SK-N-SH (cell line): Measurements from ENCODE around the gene COMMD6. TPM values are rescaled to one million over a fixed set of nuclear protein-coding genes. Genes with fewer than 3 reads are reported as not detected.

Experiments used
- CTCF ChIA-PET: fragments of 300-600, 350-600 bp; formaldehyde crosslinking; extraction: SDS; loops from one replicate; lab custom pipeline; 2021; lab: Yijun Ruan, JAX
- POLR2A ChIA-PET: fragments of 350-600 bp; sonication (Branson Sonifier 250); formaldehyde crosslinking; extraction: SDS; loops from one replicate; lab custom pipeline; 2020; ENCODE audit warnings: antibody characterized with exemption, inconsistent platforms; lab: Yijun Ruan, JAX
- DNase-seq: peaks from one replicate; pipeline ENCODE4 v3.0.0; 2012
- H2AFZ ChIP-seq: fragments of 200-600 bp; sonication (generic); 2 replicates; pipeline ENCODE4 v1.8.1; 2016; ENCODE audit warnings: antibody characterized with exemption, mild to moderate bottlenecking, low read depth
- H3F3A ChIP-seq: fragments of 200-600 bp; sonication (generic); replicated peaks from 2 replicates; pipeline ENCODE3; 2016; ENCODE audit warnings: antibody characterized with exemption, mild to moderate bottlenecking; ENCODE audit not compliant: insufficient read depth
- H3K27ac ChIP-seq, 2 experiments: fragments of 200-500 bp in 1 of 2; fragments of 200-600 bp in 1 of 2; sonication (Bioruptor generic) in 1 of 2; sonication (generic), shearing (Covaris generic) in 1 of 2; 2 replicates each; pipeline versions ENCODE4 v1.5.1 to v1.6.1; 2014 to 2016; ENCODE audit warnings: low read depth in 2 of 2, inconsistent platforms in 1 of 2, low read length in 1 of 2, mild to moderate bottlenecking in 1 of 2, mixed read lengths in 1 of 2
- H3K27me3 ChIP-seq: fragments of 200-600 bp; sonication (generic), shearing (Covaris generic); 2 replicates; pipeline ENCODE4 v1.6.1; 2016; ENCODE audit warnings: mixed run types; ENCODE audit not compliant: insufficient read depth
- H3K36me3 ChIP-seq, 2 experiments: fragments of 200-500 bp in 1 of 2; fragments of 200-600 bp in 1 of 2; sonication (Bioruptor generic) in 1 of 2; sonication (generic) in 1 of 2; replicated peaks in 1 of 2; 2 replicates each; pipeline versions ENCODE3 to v1.5.1; 2014 to 2016; ENCODE audit warnings: low read length in 1 of 2, mild to moderate bottlenecking in 1 of 2; ENCODE audit not compliant: insufficient read depth in 2 of 2, control insufficient read depth in 1 of 2
- H3K4me1 ChIP-seq, 2 experiments: fragments of 200-500 bp in 1 of 2; fragments of 200-600 bp in 1 of 2; sonication (Bioruptor generic) in 1 of 2; sonication (generic), shearing (Covaris generic) in 1 of 2; 2 replicates each; pipeline versions ENCODE4 v1.5.1 to v1.6.1; 2014 to 2016; ENCODE audit warnings: low read depth in 1 of 2, low read length in 1 of 2, mixed run types in 1 of 2; ENCODE audit not compliant: insufficient read depth in 2 of 2, control insufficient read depth in 1 of 2
- H3K4me2 ChIP-seq: fragments of 200-600 bp; sonication (generic), shearing (Covaris generic); 2 replicates; pipeline ENCODE4 v1.6.1; 2017; ENCODE audit warnings: mixed run types
- H3K4me3 ChIP-seq, 2 experiments: fragments of 200-500 bp in 1 of 2; fragments of 200-600 bp in 1 of 2; sonication (Bioruptor generic) in 1 of 2; sonication (generic), shearing (Covaris generic) in 1 of 2; 2 replicates each; pipeline versions ENCODE4 v1.5.1 to v1.8.1; 2014 to 2016; ENCODE audit warnings: low read depth in 2 of 2, inconsistent platforms in 1 of 2, low read length in 1 of 2, mild to moderate bottlenecking in 1 of 2, mixed read lengths in 1 of 2, moderate library complexity in 1 of 2
- H3K79me2 ChIP-seq: fragments of 200-600 bp; sonication (generic); 2 replicates; pipeline ENCODE4 v1.8.1; 2017; ENCODE audit warnings: mild to moderate bottlenecking; ENCODE audit not compliant: insufficient read depth
- H3K9ac ChIP-seq: fragments of 200-600 bp; sonication (generic); 2 replicates; pipeline ENCODE4 v1.6.1; 2017; ENCODE audit warnings: mixed run types
- H3K9me2 ChIP-seq: fragments of 200-600 bp; sonication (generic); 2 replicates; pipeline ENCODE4 v1.6.1; 2017; ENCODE audit warnings: mixed run types
- H3K9me3 ChIP-seq: fragments of 200-600 bp; sonication (generic); 2 replicates; pipeline ENCODE4 v1.6.1; 2017; ENCODE audit warnings: mixed run types, mild to moderate bottlenecking, moderate library complexity
- H4K20me1 ChIP-seq: fragments of 200-600 bp; sonication (generic); 2 replicates; pipeline ENCODE4 v1.6.1; 2017; ENCODE audit warnings: mild to moderate bottlenecking, mixed run types; ENCODE audit not compliant: insufficient read depth
- CTCF ChIP-seq: fragments of 200-600 bp; sonication (generic); IDR thresholded peaks from 2 replicates; pipeline ENCODE4 v1.6.1; 2017; ENCODE audit warnings: antibody characterized with exemption, mild to moderate bottlenecking, moderate library complexity
- ELF1 ChIP-seq: IDR thresholded peaks from 2 replicates; pipeline ENCODE4 v1.4.0; 2012
- EP300 ChIP-seq, 2 experiments: IDR thresholded peaks; 2 replicates each; pipeline versions ENCODE4 v1.4.0 to v1.6.1; 2012; ENCODE audit warnings: borderline replicate concordance in 1 of 2, low read depth in 1 of 2, low read length in 1 of 2
- FOXJ3 ChIP-seq: sonication (generic); formaldehyde crosslinking; IDR thresholded peaks from 2 replicates; pipeline ENCODE4 v1.5.1; 2020; ENCODE audit warnings: mild to moderate bottlenecking, missing genetic modification reagents
- FOXM1 ChIP-seq: IDR thresholded peaks from 2 replicates; pipeline ENCODE4 v1.4.0; 2012; ENCODE audit warnings: low read depth, mild to moderate bottlenecking
- GABPA ChIP-seq: IDR thresholded peaks from 2 replicates; pipeline ENCODE4 v1.4.0; 2012; ENCODE audit warnings: low read depth, mild to moderate bottlenecking
- JUND ChIP-seq: IDR thresholded peaks from 2 replicates; pipeline ENCODE4 v1.4.0; 2012
- MEF2A ChIP-seq: IDR thresholded peaks from 2 replicates; pipeline ENCODE4 v1.4.0; 2012; ENCODE audit warnings: low read depth, borderline replicate concordance
- MXI1 ChIP-seq: IDR thresholded peaks from 2 replicates; pipeline ENCODE4 v1.6.1; 2012; ENCODE audit warnings: mild to moderate bottlenecking, low read depth, low read length, improper control_type of control experiment
- NRF1 ChIP-seq: IDR thresholded peaks from 2 replicates; pipeline ENCODE4 v1.6.1; 2012; ENCODE audit warnings: low read depth, mild to moderate bottlenecking, low read length
- PBX3 ChIP-seq: IDR thresholded peaks from 2 replicates; pipeline ENCODE4; 2012
- POLR2AphosphoS5 ChIP-seq: IDR thresholded peaks from 2 replicates; pipeline ENCODE4 v1.6.1; 2012; ENCODE audit warnings: low read depth, low read length
- RAD21 ChIP-seq: IDR thresholded peaks from 2 replicates; pipeline ENCODE4 v1.6.1; 2012; ENCODE audit warnings: mild to moderate bottlenecking, low read length
- RFX5 ChIP-seq: IDR thresholded peaks from 2 replicates; pipeline ENCODE4 v1.6.1; 2012; ENCODE audit warnings: mild to moderate bottlenecking, improper control_type of control experiment, low read length
- SIN3A ChIP-seq: IDR thresholded peaks from 2 replicates; pipeline ENCODE4 v1.6.1; 2012; ENCODE audit warnings: low read depth, mild to moderate bottlenecking, low read length, moderate library complexity, borderline replicate concordance
- SMC3 ChIP-seq: IDR thresholded peaks from 2 replicates; pipeline ENCODE4 v1.6.1; 2012; ENCODE audit warnings: low read depth, low read length, improper control_type of control experiment
- TAF1 ChIP-seq: IDR thresholded peaks from 2 replicates; pipeline ENCODE4 v1.6.1; 2012; ENCODE audit warnings: low read depth, mild to moderate bottlenecking, low read length, moderate library complexity, borderline replicate concordance
- TCF12 ChIP-seq: IDR thresholded peaks from 2 replicates; pipeline ENCODE4 v1.4.0; 2012
- TEAD4 ChIP-seq: IDR thresholded peaks from 2 replicates; pipeline ENCODE4 v1.4.0; 2012; ENCODE audit warnings: mild to moderate bottlenecking, borderline replicate concordance; ENCODE audit not compliant: insufficient read depth
- WGBS: methylation state at CpG from one replicate; pipeline ENCODE4 v1.1.6; 2017; ENCODE audit warnings: low lambda C conversion rate; 5-methylcytosine and 5-hydroxymethylcytosine counted together
- polyA plus RNA-seq, 3 experiments: library from polyadenylated mRNA; depleted of rRNA; stranded (reverse); fragments of >200 nt; gene quantifications; 2 replicates each; pipeline ENCODE4 v1.2.3, GENCODE V29; 2012

COMMD6 gene
- polyA plus RNA-seq, 1 of the 3 experiments (the other 2 are of a cell fraction) = 76.9 TPM

DNA sequence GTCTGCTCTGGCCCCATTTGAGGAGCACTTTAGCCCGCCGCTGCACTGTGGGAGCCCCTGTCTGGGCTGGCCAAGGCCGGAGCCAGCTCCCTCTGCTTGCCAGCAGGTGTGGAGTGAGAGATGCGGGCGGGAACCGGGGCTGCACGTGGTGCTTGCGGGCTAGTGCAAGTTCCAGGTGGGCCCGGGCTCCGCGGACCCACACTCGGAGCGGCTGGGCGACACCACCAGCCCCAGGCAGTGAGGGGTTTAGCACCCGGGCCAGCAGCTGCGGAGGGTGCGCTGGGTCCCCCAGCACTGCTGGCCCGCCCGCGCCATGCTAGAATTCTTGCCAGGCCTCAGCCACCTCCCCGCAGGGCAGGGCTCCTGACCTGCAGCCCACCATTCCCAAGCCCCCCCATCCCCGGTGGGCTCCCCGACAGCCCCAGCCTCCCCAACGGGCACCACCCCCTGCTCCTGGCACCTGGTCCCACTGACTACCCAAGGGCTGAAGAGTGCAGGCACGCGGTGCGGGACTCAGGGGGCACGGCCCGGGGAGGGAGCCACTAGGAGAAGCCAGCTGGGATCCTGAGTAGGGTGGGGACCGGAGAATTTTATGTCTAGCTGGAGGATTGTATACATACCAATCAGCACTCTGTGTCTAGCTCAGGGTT, 19.1 kb downstream of the COMMD6 start:
- no peak overlapping the region for H3K9ac ChIP-seq
- no peaks in the 10 kb centered on the region for H3K9me3 ChIP-seq
- H3K27me3 ChIP-seq = no peaks in the 10 kb centered on the region
- H3K27ac ChIP-seq = no peak overlapping the region
- no peak overlapping the region for H3K4me2 ChIP-seq
- no peak for DNase-seq
- no peaks in the 10 kb centered on the region for H3K79me2 ChIP-seq
- no peaks in the 10 kb centered on the region for H3K4me1 ChIP-seq
- H3K4me3 ChIP-seq = no peak overlapping the region
- TF ChIP-seq TCF12 (no peak), EP300 (IDR thresholded peaks at IDR 0.05; ENCODE audit: borderline replicate concordance in 1 of 2, low read depth in 1 of 2, low read length in 1 of 2) (no peak), NRF1 (no peak), RFX5 (no peak), ELF1 (no peak), MXI1 (no peak), PBX3 (no peak), SIN3A (no peak), FOXJ3 (CRISPR knock-in tag) (no peak), SMC3 (no peak), CTCF (no peak), GABPA (no peak), TEAD4 (no peak), TAF1 (no peak), RAD21 (no peak), JUND (no peak), MEF2A (no peak), POLR2AphosphoS5 (no peak), FOXM1 (no peak)
- WGBS = 90% methylated on average over 10 of the region's 30 CpGs
- POLR2A ChIA-PET = no interaction called here
- CTCF ChIA-PET = interaction anchor here (0.8 to 0.9 kb wide), 2 partner anchors 11 to 147 kb away, joined by 3 read pairs; no protein-coding TSS in a partner anchor
- H2AFZ ChIP-seq = no peak overlapping the region
- H3F3A ChIP-seq = no peaks in the 10 kb centered on the region
- H4K20me1 ChIP-seq = no peaks in the 10 kb centered on the region
- no peaks in the 10 kb centered on the region for H3K36me3 ChIP-seq
- no peaks in the 10 kb centered on the region for H3K9me2 ChIP-seq
